Erythroblast (primary cell): Measurements from ENCODE around the gene ARHGAP40.

Experiments used
- GATA1 ChIP-seq: IDR thresholded peaks from 2 replicates; pipeline ENCODE4 v1.6.1; 2011; ENCODE audit warnings: low read depth, mild to moderate bottlenecking, control low read depth, low read length, moderate library complexity
- POLR2A ChIP-seq: IDR thresholded peaks from 2 replicates; pipeline ENCODE4 v1.6.1; 2011; ENCODE audit warnings: mild to moderate bottlenecking, low read length

DNA sequence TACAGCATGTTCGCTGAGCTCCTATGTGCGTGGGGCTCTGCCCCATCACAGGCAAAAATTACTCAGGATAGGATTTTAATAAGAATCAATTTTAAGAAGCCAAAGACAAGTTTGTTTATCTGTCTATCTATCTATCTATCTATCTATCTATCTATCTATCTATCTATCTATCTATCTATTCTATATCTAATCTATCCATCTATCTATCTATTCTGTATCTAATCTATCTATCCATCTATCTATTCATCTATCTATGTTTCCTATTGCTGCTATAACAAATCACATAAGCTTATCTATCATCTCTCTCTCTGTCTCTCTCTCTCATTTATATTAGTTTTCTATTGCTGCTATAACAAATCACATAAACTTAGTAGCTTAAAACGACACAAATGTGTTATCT, 1.7 kb downstream of the ARHGAP40 start:
- TF ChIP-seq POLR2A: no peak
- TF ChIP-seq GATA1: no peak
